ENCODE measurements around the gene MAMLD1.

Gene MAMLD1

GRCh38 chrX:150409486-150409885 is 46.4 kb downstream of the MAMLD1 start:
- DNase-seq, result no peak

GRCh38 chrX:150409964-150410363 is 46.8 kb downstream of the MAMLD1 start:
- no peak for DNase-seq

- peak; percentile 33 for DNase-seq
Measured at GRCh38 chrX:150410513-150410912, 47.4 kb downstream of the MAMLD1 start.

GRCh38 chrX:150411656-150412055 is 48.5 kb downstream of the MAMLD1 start:
- no peak for DNase-seq

- DNase-seq, result no peak
Measured at GRCh38 chrX:150414228-150414627, 51.1 kb downstream of the MAMLD1 start.

- DNase-seq, result no peak
Measured at GRCh38 chrX:150416469-150416868, 53.4 kb downstream of the MAMLD1 start.

GRCh38 chrX:150421816-150422215 is 58.7 kb downstream of the MAMLD1 start:
- DNase-seq, result no peak

- DNase-seq, result no peak
Measured at GRCh38 chrX:150429594-150429993, 66.5 kb downstream of the MAMLD1 start.

GRCh38 chrX:150436195-150436594 is 73.1 kb downstream of the MAMLD1 start:
- DNase-seq, result no peak

- no peak for DNase-seq
Measured at GRCh38 chrX:150438165-150438564, 75.0 kb downstream of the MAMLD1 start.

GRCh38 chrX:150446151-150446550 is 83.0 kb downstream of the MAMLD1 start:
- DNase-seq, result no peak

- DNase-seq, result no peak
Measured at GRCh38 chrX:150446995-150447394, 83.9 kb downstream of the MAMLD1 start.

- DNase-seq, result no peak
Measured at GRCh38 chrX:150449313-150449712, 86.2 kb downstream of the MAMLD1 start.

GRCh38 chrX:150450519-150451177 is 87.5 kb downstream of the MAMLD1 start:
- no peak for DNase-seq

- DNase-seq, result no peak
Measured at GRCh38 chrX:150451953-150452352, 88.8 kb downstream of the MAMLD1 start.

- no peak for DNase-seq
Measured at GRCh38 chrX:150454083-150454482, 91.0 kb downstream of the MAMLD1 start.

GRCh38 chrX:150454508-150455214 is 91.5 kb downstream of the MAMLD1 start:
- DNase-seq, result no peak

- DNase-seq, result no peak
Measured at GRCh38 chrX:150455215-150455608, 92.1 kb downstream of the MAMLD1 start.

- no peak for DNase-seq
Measured at GRCh38 chrX:150456466-150456865, 93.3 kb downstream of the MAMLD1 start.

GRCh38 chrX:150456941-150457340 is 93.8 kb downstream of the MAMLD1 start:
- no peak for DNase-seq

- DNase-seq, result no peak
Measured at GRCh38 chrX:150459196-150459595, 96.1 kb downstream of the MAMLD1 start.

- no peak for DNase-seq
Measured at GRCh38 chrX:150460063-150460462, 96.9 kb downstream of the MAMLD1 start.

GRCh38 chrX:150460781-150461180 is 97.7 kb downstream of the MAMLD1 start:
- DNase-seq, result no peak

- DNase-seq, result no peak
Measured at GRCh38 chrX:150463566-150463965, 100.4 kb downstream of the MAMLD1 start.

- no peak for DNase-seq
Measured at GRCh38 chrX:150464001-150464400, 100.9 kb downstream of the MAMLD1 start.

Data from CD4-positive, alpha-beta T cell treated with Interleukin-4 for 4 hours (primary cell).